ENCODE results near the gene GJB3.
"Not testable (repeated sequence)": the region's sequence is repeated elsewhere in the genome, so short reads cannot be mapped to it uniquely, and the experiment has no call there.

GJB3 gene

DNA sequence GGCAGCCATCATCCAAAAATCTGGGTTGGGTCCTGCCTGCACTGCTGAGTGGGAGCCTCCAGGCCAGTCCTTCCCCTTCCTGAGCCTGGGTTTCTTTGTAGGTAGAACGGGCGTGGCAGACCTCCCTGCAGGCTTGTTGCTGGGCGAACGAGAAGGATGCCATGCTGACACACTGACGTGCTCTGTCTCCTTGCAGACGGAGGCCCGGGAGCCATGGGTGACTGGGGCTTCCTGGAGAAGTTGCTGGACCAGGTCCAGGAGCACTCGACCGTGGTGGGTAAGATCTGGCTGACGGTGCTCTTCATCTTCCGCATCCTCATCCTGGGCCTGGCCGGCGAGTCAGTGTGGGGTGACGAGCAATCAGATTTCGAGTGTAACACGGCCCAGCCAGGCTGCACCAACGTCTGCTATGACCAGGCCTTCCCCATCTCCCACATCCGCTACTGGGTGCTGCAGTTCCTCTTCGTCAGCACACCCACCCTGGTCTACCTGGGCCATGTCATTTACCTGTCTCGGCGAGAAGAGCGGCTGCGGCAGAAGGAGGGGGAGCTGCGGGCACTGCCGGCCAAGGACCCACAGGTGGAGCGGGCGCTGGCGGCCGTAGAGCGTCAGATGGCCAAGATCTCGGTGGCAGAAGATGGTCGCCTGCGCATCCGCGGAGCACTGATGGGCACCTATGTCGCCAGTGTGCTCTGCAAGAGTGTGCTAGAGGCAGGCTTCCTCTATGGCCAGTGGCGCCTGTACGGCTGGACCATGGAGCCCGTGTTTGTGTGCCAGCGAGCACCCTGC is 13.2 kb downstream of the GJB3 start:
- Histone ChIP-seq H3K9ac (0 out of 2 replicates have a peak overlapping the region, but pooled peaks have one; percentile 16), H4K20me1 (0 out of 2 replicates have a peak, but pooled peaks cover 3% of the 10 kb centered on the region), H3K36me3 (no peaks in the 10 kb centered on the region), H3K27me3 (no peaks in the 10 kb centered on the region), H3K4me1 (peaks cover 74% of the 10 kb centered on the region), H3K4me2 (peak overlapping the region; percentile 92), H3K4me3 (peak overlapping the region; percentile 64), H3K9me3 (no peaks in the 10 kb centered on the region), H3K27ac (peak overlapping the region; percentile 49)
- no peak for TF ChIP-seq Cebpa-rat (IDR thresholded peaks at IDR 0.05)

DNA sequence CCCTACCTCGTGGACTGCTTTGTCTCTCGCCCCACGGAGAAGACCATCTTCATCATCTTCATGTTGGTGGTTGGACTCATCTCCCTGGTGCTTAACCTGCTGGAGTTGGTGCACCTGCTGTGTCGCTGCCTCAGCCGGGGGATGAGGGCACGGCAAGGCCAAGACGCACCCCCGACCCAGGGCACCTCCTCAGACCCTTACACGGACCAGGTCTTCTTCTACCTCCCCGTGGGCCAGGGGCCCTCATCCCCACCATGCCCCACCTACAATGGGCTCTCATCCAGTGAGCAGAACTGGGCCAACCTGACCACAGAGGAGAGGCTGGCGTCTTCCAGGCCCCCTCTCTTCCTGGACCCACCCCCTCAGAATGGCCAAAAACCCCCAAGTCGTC is 13.8 kb downstream of the GJB3 start:
- Histone ChIP-seq H3K4me2 (peak overlapping the region; percentile 92), H3K27me3 (no peaks in the 10 kb centered on the region), H4K20me1 (0 out of 2 replicates have a peak, but pooled peaks cover 3% of the 10 kb centered on the region)

DNA sequence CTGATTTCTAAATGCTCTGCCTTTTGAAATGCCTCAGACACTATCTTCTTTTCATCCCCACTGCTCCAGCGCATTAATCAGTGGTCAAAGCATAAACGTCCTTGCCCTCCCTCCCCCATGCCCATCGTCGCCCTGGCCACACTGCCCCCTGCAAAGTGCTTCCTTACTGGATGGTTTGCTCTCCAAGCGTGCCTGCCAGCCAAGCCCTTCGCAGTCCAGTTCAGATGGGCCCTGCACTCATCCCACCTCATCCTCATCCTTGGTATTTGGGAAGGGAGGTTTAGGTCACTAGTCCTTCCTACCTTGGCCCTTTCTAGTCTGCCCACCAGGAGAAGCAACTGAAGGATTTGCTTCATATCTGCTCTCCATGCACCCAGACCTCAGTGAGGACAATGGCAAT is 14.9 kb downstream of the GJB3 start:
- Histone ChIP-seq H3K9me3 (no peaks in the 10 kb centered on the region), H3K4me2 (peak overlapping the region; percentile 3), H3K9ac (no peak overlapping the region), H3K27ac (no peak overlapping the region), H3K4me1 (peaks cover 57% of the 10 kb centered on the region), H4K20me1 (0 out of 2 replicates have a peak, but pooled peaks cover 3% of the 10 kb centered on the region), H3K36me3 (no peaks in the 10 kb centered on the region), H3K27me3 (no peaks in the 10 kb centered on the region), H3K4me3 (no peak overlapping the region)
- no peak for TF ChIP-seq Cebpa-rat (IDR thresholded peaks at IDR 0.05)

More for the DNA sequence above, 13.8 kb downstream of the GJB3 start:
- no peak overlapping the region for H3K4me3 ChIP-seq
- no peak for TF ChIP-seq Cebpa-rat (IDR thresholded peaks at IDR 0.05)
- no peak overlapping the region for H3K9ac ChIP-seq
- peaks cover 68% of the 10 kb centered on the region for H3K4me1 ChIP-seq
- no peaks in the 10 kb centered on the region for H3K9me3 ChIP-seq
- H3K27ac ChIP-seq = no peak overlapping the region
- H3K36me3 ChIP-seq = no peaks in the 10 kb centered on the region

DNA sequence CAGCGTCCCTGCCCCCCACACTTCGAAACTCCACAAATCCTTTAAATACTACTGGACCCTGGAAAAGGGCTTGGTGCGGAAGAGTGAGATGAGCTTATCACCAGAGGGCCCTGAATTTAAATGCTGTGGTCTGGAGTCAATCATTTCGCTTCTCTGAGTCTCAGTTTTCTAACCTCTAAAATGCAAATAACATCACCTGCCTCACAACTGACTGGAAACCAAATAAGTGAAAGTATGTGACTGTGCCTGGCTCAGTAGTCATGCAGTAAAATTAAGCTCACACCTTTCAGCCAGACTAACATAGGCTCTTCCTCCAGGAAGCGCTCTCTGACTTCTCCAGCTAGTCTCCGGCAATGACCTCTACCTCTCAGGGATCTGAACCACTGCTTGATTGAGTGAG is 16.0 kb downstream of the GJB3 start:
- H3K4me2 ChIP-seq = no peak overlapping the region
- 0 out of 2 replicates have a peak, but pooled peaks cover 3% of the 10 kb centered on the region for H4K20me1 ChIP-seq
- H3K9me3 ChIP-seq = no peaks in the 10 kb centered on the region
- peaks cover 46% of the 10 kb centered on the region for H3K4me1 ChIP-seq
- H3K9ac ChIP-seq = no peak overlapping the region
- H3K27me3 ChIP-seq = no peaks in the 10 kb centered on the region
- no peak overlapping the region for H3K4me3 ChIP-seq
- no peak for TF ChIP-seq Cebpa-rat (IDR thresholded peaks at IDR 0.05)
- no peaks in the 10 kb centered on the region for H3K36me3 ChIP-seq
- H3K27ac ChIP-seq = no peak overlapping the region

DNA sequence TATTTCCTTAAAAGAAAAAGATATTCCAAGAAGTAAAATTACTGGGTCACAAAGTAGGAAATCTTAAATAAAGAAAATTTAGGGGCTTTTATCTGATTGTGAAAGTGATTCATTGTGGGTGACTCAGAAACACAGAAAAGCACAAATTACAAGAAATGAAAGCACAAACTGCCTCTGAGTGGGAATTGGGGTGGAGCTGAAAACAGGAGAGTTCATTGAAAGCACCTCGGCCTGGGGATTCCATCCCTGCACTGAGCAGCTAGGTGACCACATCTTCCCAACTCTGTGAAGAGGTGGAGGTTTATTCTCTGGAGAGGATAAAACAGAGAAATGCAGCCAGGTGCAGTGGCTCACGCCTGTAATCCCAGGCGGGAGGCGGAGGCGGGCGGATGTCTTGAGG is 19.2 kb downstream of the GJB3 start:
- Histone ChIP-seq H3K4me3 (no peak overlapping the region), H3K4me1 (peaks cover 15% of the 10 kb centered on the region), H4K20me1 (0 out of 2 replicates have a peak, but pooled peaks cover under 1% of the 10 kb centered on the region), H3K27me3 (no peaks in the 10 kb centered on the region), H3K36me3 (no peaks in the 10 kb centered on the region), H3K9me3 (peaks cover 4% of the 10 kb centered on the region), H3K27ac (no peak overlapping the region), H3K9ac (no peak overlapping the region), H3K4me2 (no peak overlapping the region)
- no peak for TF ChIP-seq Cebpa-rat (IDR thresholded peaks at IDR 0.05)

DNA sequence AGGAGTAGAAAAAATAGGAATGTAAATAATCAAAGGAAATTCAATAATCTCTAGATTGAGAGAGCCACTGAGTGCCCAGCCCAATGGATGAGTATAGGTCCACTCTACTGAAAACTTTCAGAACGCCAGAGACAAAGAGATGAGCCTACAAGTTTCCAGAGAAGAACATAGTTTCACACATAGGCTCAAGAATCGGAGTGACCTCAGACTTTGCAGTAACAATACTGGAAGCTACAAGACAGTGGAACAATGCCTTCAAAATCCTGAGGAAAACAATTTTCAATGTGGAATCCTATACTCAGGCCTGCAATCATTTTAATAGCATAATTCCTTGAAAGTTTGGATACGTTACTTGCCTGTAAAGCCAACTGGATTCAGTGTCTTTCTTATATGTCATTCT is 22.8 kb downstream of the GJB3 start:
- Histone ChIP-seq H3K27ac (no peak overlapping the region), H3K9me3 (peaks cover 4% of the 10 kb centered on the region), H4K20me1 (no peaks in the 10 kb centered on the region), H3K4me2 (no peak overlapping the region), H3K36me3 (no peaks in the 10 kb centered on the region), H3K4me1 (no peaks in the 10 kb centered on the region), H3K4me3 (no peak overlapping the region), H3K9ac (no peak overlapping the region), H3K27me3 (no peaks in the 10 kb centered on the region)
- TF ChIP-seq Cebpa-rat (IDR thresholded peaks at IDR 0.05) = no peak

DNA sequence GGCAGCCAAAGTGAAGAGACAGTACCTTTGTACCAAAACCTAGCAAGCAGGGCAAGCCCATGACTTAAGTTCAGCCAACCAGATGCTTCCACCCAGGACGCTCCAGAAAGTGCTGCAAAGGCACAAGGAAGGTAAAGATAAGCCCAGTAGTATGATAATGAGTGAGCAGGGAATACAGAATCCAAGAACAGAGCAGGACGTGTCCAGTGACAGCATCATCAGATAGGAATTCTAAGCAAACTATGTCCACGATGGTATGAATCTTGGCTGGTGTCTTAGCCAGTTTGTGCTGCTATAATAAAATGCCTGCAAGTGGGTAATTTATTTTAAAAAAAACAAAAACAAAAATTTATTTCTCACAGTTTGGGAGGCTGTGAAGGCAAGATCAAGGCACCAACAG is 25.4 kb downstream of the GJB3 start:
- H3K9me3 ChIP-seq = peaks cover 11% of the 10 kb centered on the region
- no peak for TF ChIP-seq Cebpa-rat (IDR thresholded peaks at IDR 0.05)

DNA sequence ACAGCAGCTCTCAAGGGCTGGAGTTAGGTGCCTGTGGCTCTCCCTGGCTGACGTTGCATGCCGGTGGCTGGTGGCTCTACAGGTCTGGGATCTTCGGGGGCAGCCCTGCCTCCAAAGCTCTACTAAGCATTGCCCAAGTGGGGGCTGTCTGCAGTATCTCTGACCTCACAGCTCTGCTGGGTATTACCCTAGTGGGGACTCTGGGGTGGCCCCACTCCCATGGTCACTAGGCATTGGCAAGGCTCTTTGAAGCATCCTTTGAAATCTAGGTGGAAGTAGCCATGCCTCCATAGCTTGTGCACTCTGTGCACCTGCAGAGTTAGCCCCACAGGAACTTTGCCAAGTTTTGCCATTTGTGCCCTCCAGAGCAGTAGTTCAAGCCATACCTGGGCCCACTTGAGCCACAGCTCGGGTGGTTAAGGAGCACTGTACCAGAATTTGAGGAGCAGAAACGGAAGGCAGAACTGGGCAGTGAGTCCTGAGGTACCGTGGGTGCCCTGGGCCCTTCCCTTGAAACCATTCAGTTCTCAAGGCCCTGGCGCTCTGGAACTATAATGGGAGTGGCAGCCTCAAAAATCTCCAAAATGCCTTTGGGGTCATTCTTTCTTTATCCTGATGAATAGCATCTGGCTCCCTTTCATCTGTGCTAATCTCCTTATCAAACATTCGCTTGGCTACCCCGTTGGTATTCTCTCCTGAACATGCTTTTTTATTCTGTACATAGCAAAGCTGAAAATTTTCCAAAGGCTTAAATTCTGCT is 27.2 kb downstream of the GJB3 start:
- no peaks in the 10 kb centered on the region for H3K27me3 ChIP-seq
- H4K20me1 ChIP-seq = no peaks in the 10 kb centered on the region
- no peak overlapping the region for H3K4me2 ChIP-seq
- peaks cover 15% of the 10 kb centered on the region for H3K9me3 ChIP-seq
- no peak overlapping the region for H3K4me3 ChIP-seq
- no peaks in the 10 kb centered on the region for H3K36me3 ChIP-seq
- no peaks in the 10 kb centered on the region for H3K4me1 ChIP-seq
- H3K9ac ChIP-seq = no peak overlapping the region
- TF ChIP-seq Cebpa-rat (IDR thresholded peaks at IDR 0.05) = no peak
- no peak overlapping the region for H3K27ac ChIP-seq

More for the DNA sequence above, 25.4 kb downstream of the GJB3 start:
- H4K20me1 ChIP-seq = no peaks in the 10 kb centered on the region
- H3K27me3 ChIP-seq = no peaks in the 10 kb centered on the region
- no peaks in the 10 kb centered on the region for H3K4me1 ChIP-seq
- no peak overlapping the region for H3K27ac ChIP-seq
- no peak overlapping the region for H3K9ac ChIP-seq
- no peak overlapping the region for H3K4me2 ChIP-seq
- H3K4me3 ChIP-seq = no peak overlapping the region
- H3K36me3 ChIP-seq = no peaks in the 10 kb centered on the region

DNA sequence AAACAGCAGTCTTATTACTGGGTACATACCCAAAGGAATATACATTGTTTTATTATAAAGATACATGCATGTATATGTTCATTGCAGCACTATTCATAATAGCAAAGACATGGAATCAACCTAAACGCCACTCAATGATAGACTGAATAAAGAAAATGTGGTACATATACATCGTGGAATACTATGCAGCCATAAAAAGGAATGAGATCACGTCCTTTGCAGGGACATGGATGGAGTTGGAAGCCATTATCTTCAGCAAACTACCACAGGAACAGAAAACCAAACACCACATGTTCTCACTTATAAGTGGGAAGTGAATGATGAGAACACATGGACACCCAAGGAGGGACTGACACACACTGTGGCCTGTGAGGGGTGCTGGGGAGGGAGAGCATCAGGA is 29.8 kb downstream of the GJB3 start:
- H3K9me3 ChIP-seq = peaks cover 10% of the 10 kb centered on the region
- H3K27ac ChIP-seq, H3K4me2 ChIP-seq, H3K36me3 ChIP-seq, H4K20me1 ChIP-seq, H3K27me3 ChIP-seq, H3K4me1 ChIP-seq, H3K9ac ChIP-seq, H3K4me3 ChIP-seq: not testable (repeated sequence)

DNA sequence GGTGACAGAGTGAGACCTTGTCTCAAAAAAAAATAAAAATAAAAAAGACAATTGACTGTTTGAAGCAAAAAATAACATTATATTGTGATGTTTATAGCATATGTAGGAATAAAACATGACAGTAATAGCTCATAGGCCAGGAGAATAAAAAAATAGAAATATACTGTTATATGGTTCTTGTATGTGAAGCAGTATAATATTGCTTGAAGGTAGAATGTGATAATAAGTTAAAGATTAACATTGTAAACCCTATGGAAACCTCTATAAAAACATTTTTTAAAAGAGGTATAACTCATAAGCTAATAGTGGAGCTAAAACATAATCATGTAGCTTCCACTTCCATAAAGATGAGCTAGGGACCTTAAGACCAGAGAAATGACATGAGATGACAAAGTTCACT is 35.3 kb downstream of the GJB3 start:
- H3K9ac ChIP-seq = no peak overlapping the region
- no peaks in the 10 kb centered on the region for H3K27me3 ChIP-seq
- no peak overlapping the region for H3K27ac ChIP-seq
- H3K9me3 ChIP-seq = peaks cover 4% of the 10 kb centered on the region; the same call in 1 of the 2 replicates
- H4K20me1 ChIP-seq = no peaks in the 10 kb centered on the region
- TF ChIP-seq Cebpa-rat (IDR thresholded peaks at IDR 0.05) = no peak
- H3K4me1 ChIP-seq = peaks cover 6% of the 10 kb centered on the region; the same call in 1 of the 2 replicates
- no peak overlapping the region for H3K4me2 ChIP-seq
- no peak overlapping the region for H3K4me3 ChIP-seq
- no peaks in the 10 kb centered on the region for H3K36me3 ChIP-seq
